ENCODE data around the gene DNM3. TPM values are rescaled to one million over a fixed set of nuclear protein-coding genes. Genes with fewer than 3 reads are reported as not detected.

DNM3 gene
- total and polyA plus RNA-seq, 2 donors (not counting 1 experiment from before 2014, with no cell fraction given) = 1.0 to 1.3 TPM

- ChIA-PET POLR2A (no interaction called here), CTCF (interaction anchor here (0.8 kb wide), 1 partner anchor 46 kb away, joined by 3 read pairs; no protein-coding TSS in a partner anchor)
- intact Hi-C loops (cut with micrococcal nuclease) = no loop called here
- no peaks in the 10 kb centered on the region for H3K36me3 ChIP-seq (replicated peaks in 1 of 2; ENCODE audit: control extremely low read depth in 1 of 2, control insufficient read depth in 1 of 2, extremely low read depth in 1 of 2, insufficient read depth in 2 of 2, low read length in 1 of 2)
- H3K9ac ChIP-seq (ENCODE audit: low read length) = no peak overlapping the region
- Mint-ChIP-seq H3K27ac (no peak overlapping the region), H3K4me3 (no peak overlapping the region), H3K9me3 (ENCODE audit: insufficient read depth) (no peaks in the 10 kb centered on the region), H3K27me3 (no peaks in the 10 kb centered on the region), H3K4me1 (no peaks in the 10 kb centered on the region)
- H3K79me2 ChIP-seq (ENCODE audit: control insufficient read depth, insufficient read depth, low read length) = no peaks in the 10 kb centered on the region
- no peak overlapping the region for H2AFZ ChIP-seq (ENCODE audit: insufficient read depth, low read depth, low read length, poor library complexity, severe bottlenecking)
- no CpG with 5 or more reads among the region's 4 CpGs for WGBS (ENCODE audit: insufficient coverage)
- H3K9me3 ChIP-seq (ENCODE audit: control extremely low read depth in 1 of 3, control insufficient read depth in 2 of 3, insufficient read depth in 1 of 3, low read length in 2 of 3) = peaks cover 0 to 3% (median 0%) of the 10 kb centered on the region in 3 donors
- no peak overlapping the region for H3K4me3 ChIP-seq (ENCODE audit: control extremely low read depth in 1 of 5, extremely low read depth in 1 of 5, insufficient read depth in 1 of 5, low read depth in 2 of 5, low read length in 4 of 5)
- DNase-seq = no peak
- no peaks in the 10 kb centered on the region for H3K27me3 ChIP-seq (replicated peaks in 1 of 4; ENCODE audit: control extremely low read depth in 1 of 4, control insufficient read depth in 3 of 4, insufficient read depth in 4 of 4, low read length in 3 of 4)
- no peaks in the 10 kb centered on the region for H4K20me1 ChIP-seq (ENCODE audit: control insufficient read depth, insufficient read depth, low read length, poor library complexity, severe bottlenecking)
- H3K4me2 ChIP-seq (replicated peaks; ENCODE audit: low read depth, low read length, poor library complexity, severe bottlenecking) = no peak overlapping the region
- no peaks in the 10 kb centered on the region for H3K4me1 ChIP-seq (ENCODE audit: control insufficient read depth in 2 of 2, insufficient read depth in 2 of 2, low read length in 2 of 2)
- ATAC-seq (ENCODE audit: low read depth) = no peak
- H3K27ac ChIP-seq (ENCODE audit: low read length in 2 of 2) = no peak overlapping the region
- TF ChIP-seq CTCF (IDR thresholded peaks at IDR 0.05) = no peak
- TF ChIP-seq EZH2 (IDR thresholded peaks at IDR 0.05; ENCODE audit: borderline replicate concordance, insufficient read depth, low read depth, low read length, poor library complexity, severe bottlenecking) = no peak
These were observed 98.4 kb downstream of the DNM3 start for GRCh38 chr1:171939740-171940139.

DNA sequence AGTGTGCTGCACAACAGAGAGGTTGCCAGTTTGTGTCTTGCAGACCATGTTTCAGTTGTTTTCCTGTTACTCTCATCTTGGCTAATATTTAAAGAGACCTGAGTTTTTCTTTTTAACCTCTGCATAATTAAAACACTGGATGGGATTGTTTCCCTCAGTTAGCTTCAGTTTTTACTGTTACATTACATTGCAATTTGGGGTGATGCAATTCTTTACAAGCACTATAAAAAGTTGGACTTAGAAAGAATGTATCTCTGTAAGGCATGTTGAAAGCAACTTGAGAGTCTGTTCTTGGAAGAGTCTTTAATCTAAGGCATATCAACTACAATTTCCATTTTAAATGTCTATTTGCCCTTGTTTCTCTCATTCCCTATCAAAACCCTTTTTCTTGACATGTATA lies 99.1 kb downstream of the DNM3 start:
- no peaks in the 10 kb centered on the region for H4K20me1 ChIP-seq (ENCODE audit: control insufficient read depth, insufficient read depth, low read length, poor library complexity, severe bottlenecking)

More for the DNA sequence above, 99.1 kb downstream of the DNM3 start:
- no peak for DNase-seq
- Mint-ChIP-seq H3K4me1 (no peaks in the 10 kb centered on the region), H3K27ac (no peak overlapping the region), H3K4me3 (no peak overlapping the region), H3K27me3 (no peaks in the 10 kb centered on the region), H3K9me3 (ENCODE audit: insufficient read depth) (no peaks in the 10 kb centered on the region)
- no peak overlapping the region for H2AFZ ChIP-seq (ENCODE audit: insufficient read depth, low read depth, low read length, poor library complexity, severe bottlenecking)
- no peak overlapping the region for H3K4me2 ChIP-seq (replicated peaks; ENCODE audit: low read depth, low read length, poor library complexity, severe bottlenecking)
- TF ChIP-seq CTCF (IDR thresholded peaks at IDR 0.05) (no peak), EZH2 (IDR thresholded peaks at IDR 0.05; ENCODE audit: borderline replicate concordance, insufficient read depth, low read depth, low read length, poor library complexity, severe bottlenecking) (no peak)
- H3K27ac ChIP-seq (ENCODE audit: low read length in 2 of 2) = no peak overlapping the region
- no peaks in the 10 kb centered on the region for H3K27me3 ChIP-seq (replicated peaks in 1 of 4; ENCODE audit: control extremely low read depth in 1 of 4, control insufficient read depth in 3 of 4, insufficient read depth in 4 of 4, low read length in 3 of 4)
- H3K4me3 ChIP-seq (ENCODE audit: control extremely low read depth in 1 of 5, extremely low read depth in 1 of 5, insufficient read depth in 1 of 5, low read depth in 2 of 5, low read length in 4 of 5) = no peak overlapping the region
- no peaks in the 10 kb centered on the region for H3K79me2 ChIP-seq (ENCODE audit: control insufficient read depth, insufficient read depth, low read length)
- ATAC-seq (ENCODE audit: low read depth) = no peak
- H3K9ac ChIP-seq (ENCODE audit: low read length) = no peak overlapping the region
- POLR2A ChIA-PET = no interaction called here
- H3K36me3 ChIP-seq (replicated peaks in 1 of 2; ENCODE audit: control extremely low read depth in 1 of 2, control insufficient read depth in 1 of 2, extremely low read depth in 1 of 2, insufficient read depth in 2 of 2, low read length in 1 of 2) = no peaks in the 10 kb centered on the region
- H3K9me3 ChIP-seq (ENCODE audit: control extremely low read depth in 1 of 3, control insufficient read depth in 2 of 3, insufficient read depth in 1 of 3, low read length in 2 of 3) = peaks cover 0 to 3% (median 0%) of the 10 kb centered on the region in 3 donors
- H3K4me1 ChIP-seq (ENCODE audit: control insufficient read depth in 2 of 2, insufficient read depth in 2 of 2, low read length in 2 of 2) = no peaks in the 10 kb centered on the region
- CTCF ChIA-PET = interaction anchor here (0.8 kb wide), 1 partner anchor 45 kb away, joined by 3 read pairs; no protein-coding TSS in a partner anchor
- intact Hi-C loops (cut with micrococcal nuclease) = no loop called here
